Measurements from ENCODE around the gene SEC24D.

The SEC24D gene

DNA sequence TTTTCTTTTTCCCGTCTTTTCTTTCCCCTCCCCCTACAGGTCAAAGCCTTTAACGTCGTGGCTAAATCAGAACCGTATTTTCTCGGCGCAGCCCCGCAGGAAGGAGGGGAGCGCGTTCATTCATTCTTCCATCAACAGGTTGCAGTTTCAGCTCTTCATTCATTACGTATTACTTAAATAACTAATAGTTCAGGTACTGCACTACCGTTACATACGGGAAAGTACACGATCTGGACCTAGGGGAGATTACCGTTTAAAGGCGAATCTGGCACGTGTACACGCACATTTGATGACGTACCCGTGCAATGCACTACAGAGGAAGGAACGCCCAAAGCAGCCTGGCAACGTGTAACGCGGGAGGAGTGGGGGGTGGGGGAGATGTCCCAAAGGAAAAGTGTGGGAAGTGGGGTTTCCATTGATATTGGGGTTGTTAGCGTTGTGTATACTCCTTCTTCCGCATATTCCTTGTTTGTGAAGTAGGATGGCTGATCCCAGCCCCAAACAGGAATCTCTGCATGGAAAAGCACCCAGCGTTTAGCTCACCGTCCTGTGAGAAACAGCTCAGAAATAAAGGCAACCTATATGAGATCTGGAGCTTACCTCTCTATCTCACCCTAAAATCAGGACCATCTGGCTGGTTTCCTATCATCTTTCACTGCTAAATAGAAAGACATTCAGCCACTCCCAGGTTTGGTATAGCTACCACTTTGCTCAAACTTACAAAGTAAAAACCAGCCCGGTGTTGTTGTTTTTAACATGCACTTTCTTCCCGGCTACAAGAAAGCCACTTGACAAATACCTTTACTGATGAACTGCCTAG lies 585 bp upstream of the SEC24D start:
- no peak for DNase-seq (ENCODE audit: low read depth, low spot score)
- no peak for TF ChIP-seq CTCF (IDR thresholded peaks at IDR 0.05; ENCODE audit: insufficient read depth, low read length, missing control alignments)
- peak overlapping the region; percentile 84 for H3K4me3 ChIP-seq (ENCODE audit: low read depth, low read length)
- CTCF ChIA-PET: interaction anchor here (0.6 to 2.3 kb wide), 8 partner anchors 10 to 139 kb away, joined by 3 to 9 read pairs (median 3); no protein-coding TSS in a partner anchor
- POLR2A ChIA-PET: interaction anchor here (0.7 to 3.6 kb wide), 4 partner anchors 10 to 462 kb away, joined by 3 to 15 read pairs (median 6); partner anchors contain the start of gene SYNPO2

DNA sequence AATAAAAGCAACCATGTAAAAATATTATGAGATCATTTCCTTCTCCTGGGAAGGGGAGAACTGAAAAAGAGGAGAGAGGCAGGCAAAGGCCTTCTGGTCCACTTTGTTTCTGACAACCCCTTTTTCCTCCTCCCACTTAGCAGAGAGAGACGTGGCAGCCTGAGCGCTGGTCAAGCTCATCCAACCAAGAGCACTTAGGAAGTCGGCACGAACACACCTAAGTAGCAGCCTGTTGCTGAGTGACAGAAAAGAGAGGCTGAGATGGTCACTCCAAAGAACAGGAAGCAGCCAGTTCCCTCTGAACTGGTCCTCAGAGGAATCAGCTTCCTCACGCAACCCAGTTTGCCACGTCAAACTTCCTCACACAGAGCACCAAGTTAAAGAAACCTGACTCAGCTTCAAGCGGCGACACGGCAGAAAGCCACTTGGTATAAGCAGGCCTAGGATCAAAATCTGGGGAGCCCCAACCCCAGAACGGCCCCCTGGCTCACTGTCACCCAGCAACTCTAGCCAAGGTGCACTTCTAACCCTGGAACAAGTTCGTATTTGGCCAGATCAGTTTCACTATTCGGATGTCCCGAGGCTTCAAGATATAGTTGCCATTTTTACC lies 861 bp downstream of the SEC24D start:
- peak overlapping the region; percentile 84 for H3K4me3 ChIP-seq (ENCODE audit: low read depth, low read length)
- CTCF ChIA-PET: interaction anchor here (2.0 to 2.1 kb wide), 2 partner anchors 30 to 55 kb away, joined by 7 to 8 read pairs; no protein-coding TSS in a partner anchor
- no peak for TF ChIP-seq CTCF (IDR thresholded peaks at IDR 0.05; ENCODE audit: insufficient read depth, low read length, missing control alignments)
- POLR2A ChIA-PET: interaction anchor here (0.6 to 3.6 kb wide), 8 partner anchors 11 to 199 kb away, joined by 3 to 25 read pairs (median 3); partner anchors contain the start of gene SYNPO2
- peak; percentile 77 for DNase-seq (ENCODE audit: low read depth, low spot score)

GRCh38 chr4:118834070-118834469 lies 1.9 kb downstream of the SEC24D start:
- no peak for TF ChIP-seq CTCF (IDR thresholded peaks at IDR 0.05; ENCODE audit: insufficient read depth, low read length, missing control alignments)
- ChIA-PET POLR2A (interaction anchor here (1.1 to 1.6 kb wide), 2 partner anchors 10 to 56 kb away, joined by 3 to 25 read pairs; no protein-coding TSS in a partner anchor), CTCF (interaction anchor here (2.0 to 2.1 kb wide), 2 partner anchors 31 to 56 kb away, joined by 7 to 8 read pairs; no protein-coding TSS in a partner anchor)
- DNase-seq (ENCODE audit: low read depth, low spot score): no peak
- peak overlapping the region; percentile 84 for H3K4me3 ChIP-seq (ENCODE audit: low read depth, low read length)

- no peak for TF ChIP-seq CTCF (IDR thresholded peaks at IDR 0.05; ENCODE audit: insufficient read depth, low read length, missing control alignments)
- POLR2A ChIA-PET: no interaction called here
- DNase-seq (ENCODE audit: low read depth, low spot score): no peak
- peak overlapping the region; percentile 84 for H3K4me3 ChIP-seq (ENCODE audit: low read depth, low read length)
- CTCF ChIA-PET: interaction anchor here (2.0 to 2.1 kb wide), 2 partner anchors 31 to 57 kb away, joined by 7 to 8 read pairs; no protein-coding TSS in a partner anchor
These were observed 2.6 kb downstream of the SEC24D start for GRCh38 chr4:118833192-118833820.

GRCh38 chr4:118829107-118829506 lies 6.8 kb downstream of the SEC24D start:
- DNase-seq (ENCODE audit: low read depth, low spot score): no peak
- no peak overlapping the region for H3K4me3 ChIP-seq (ENCODE audit: low read depth, low read length)
- CTCF ChIA-PET: interaction anchor here (1.0 kb wide), 1 partner anchor 54 kb away, joined by 5 read pairs; no protein-coding TSS in a partner anchor
- TF ChIP-seq CTCF (IDR thresholded peaks at IDR 0.05; ENCODE audit: insufficient read depth, low read length, missing control alignments): no peak
- POLR2A ChIA-PET: interaction anchor here (0.5 kb wide), 1 partner anchor 76 kb away, joined by 3 read pairs; no protein-coding TSS in a partner anchor
